WTC11 (cell line): Measurements from ENCODE around the gene FCHO1. TPM values are rescaled to one million over a fixed set of nuclear protein-coding genes. Genes with fewer than 3 reads are reported as not detected.

Experiments used
- ATAC-seq: fragments of 200-7000 bp; cut with Tn5 transposase; 2 replicates; pipeline ENCODE4 v1.10.0; 2021; ENCODE audit warnings: mild to moderate bottlenecking, moderate library complexity
- CTCF ChIA-PET: fragments of 300-600 bp; sonication (Branson Sonifier 250); formaldehyde crosslinking; loops from one replicate; lab custom pipeline; 2021; ENCODE audit warnings: antibody characterized with exemption; lab: Charles Lee
- POLR2A ChIA-PET: fragments of 350-600 bp; sonication (Branson Sonifier 250); formaldehyde crosslinking; loops from one replicate; lab custom pipeline; 2021; ENCODE audit warnings: antibody characterized with exemption; lab: Charles Lee
- DNase-seq: peaks from one replicate; pipeline ENCODE4 v3.0.0; 2021; ENCODE audit warnings: low spot score
- H3K27ac Mint-ChIP-seq: 2 replicates; pipeline ENCODE4 v1.8.0; 2021; ENCODE audit warnings: mixed read lengths
- H3K27me3 Mint-ChIP-seq: 2 replicates; pipeline ENCODE4 v1.8.0; 2021; ENCODE audit warnings: low read depth, mild to moderate bottlenecking, moderate library complexity, mixed read lengths
- H3K36me3 Mint-ChIP-seq: 2 replicates; pipeline ENCODE4 v1.8.0; 2021; ENCODE audit warnings: mixed read lengths
- H3K4me1 Mint-ChIP-seq: 2 replicates; pipeline ENCODE4 v1.8.0; 2022; ENCODE audit warnings: mixed read lengths
- H3K4me3 Mint-ChIP-seq: 2 replicates; pipeline ENCODE4 v1.8.0; 2021; ENCODE audit warnings: mild to moderate bottlenecking, moderate library complexity, mixed read lengths
- H3K9me3 Mint-ChIP-seq: 2 replicates; pipeline ENCODE4 v1.8.0; 2021; ENCODE audit warnings: mixed read lengths
- AR ChIP-seq: fragments of 250-450 bp; sonication (Bioruptor Pico); IDR thresholded peaks from 2 replicates; pipeline ENCODE4 v1.9.0; 2021; ENCODE audit warnings: mild to moderate bottlenecking
- IRF2 ChIP-seq: sonication (generic); formaldehyde crosslinking; IDR thresholded peaks from 2 replicates; pipeline ENCODE4 v1.8.0; 2022; ENCODE audit warnings: low read depth, missing genetic modification reagents, borderline replicate concordance
- JAZF1 ChIP-seq: fragments of 250-450 bp; sonication (Bioruptor Pico); IDR thresholded peaks from 2 replicates; pipeline ENCODE4 v1.9.0; 2021; ENCODE audit warnings: moderate library complexity, mild to moderate bottlenecking, inconsistent platforms
- MYBL2 ChIP-seq: sonication (generic); formaldehyde crosslinking; IDR thresholded peaks from 2 replicates; pipeline ENCODE4 v1.8.1; 2023; ENCODE audit warnings: mild to moderate bottlenecking, moderate library complexity, missing genetic modification reagents
- NFE2L1 ChIP-seq: sonication (generic); formaldehyde crosslinking; IDR thresholded peaks from 2 replicates; pipeline ENCODE4 v1.8.1; 2023; ENCODE audit warnings: missing genetic modification reagents
- NR1H2 ChIP-seq: sonication (generic); formaldehyde crosslinking; IDR thresholded peaks from 2 replicates; pipeline ENCODE4 v1.9.0; 2021; ENCODE audit warnings: mild to moderate bottlenecking, moderate library complexity, missing genetic modification reagents
- NR3C1 ChIP-seq: sonication (generic); formaldehyde crosslinking; conservative IDR thresholded peaks from 2 replicates; pipeline ENCODE4 v1.8.1; 2023; ENCODE audit warnings: low read depth, mild to moderate bottlenecking, missing genetic modification reagents
- PRRX2 ChIP-seq: fragments of 250-450 bp; sonication (Bioruptor Pico); IDR thresholded peaks from 2 replicates; pipeline ENCODE4 v1.8.0; 2021; ENCODE audit warnings: mild to moderate bottlenecking
- RORB ChIP-seq: fragments of 250-450 bp; sonication (Bioruptor Pico); IDR thresholded peaks from 2 replicates; pipeline ENCODE4 v1.9.0; 2021; ENCODE audit warnings: mild to moderate bottlenecking
- SMAD4 ChIP-seq: sonication (generic); formaldehyde crosslinking; IDR thresholded peaks from 2 replicates; pipeline ENCODE4 v1.8.0; 2022; ENCODE audit warnings: mild to moderate bottlenecking, missing genetic modification reagents
- SP1 ChIP-seq: sonication (generic); formaldehyde crosslinking; conservative IDR thresholded peaks from 2 replicates; pipeline ENCODE4 v1.8.1; 2022; ENCODE audit warnings: missing genetic modification reagents
- STAT6 ChIP-seq: sonication (generic); formaldehyde crosslinking; conservative IDR thresholded peaks from 2 replicates; pipeline ENCODE4 v1.8.1; 2023; ENCODE audit warnings: mild to moderate bottlenecking, low read depth, missing genetic modification reagents, moderate library complexity
- TCF7 ChIP-seq: sonication (generic); formaldehyde crosslinking; IDR thresholded peaks from 2 replicates; pipeline ENCODE4 v1.8.0; 2022; ENCODE audit warnings: mild to moderate bottlenecking, low read depth, missing genetic modification reagents, moderate library complexity
- TP53 ChIP-seq: sonication (generic); formaldehyde crosslinking; IDR thresholded peaks from 2 replicates; pipeline ENCODE4 v1.8.1; 2023; ENCODE audit warnings: mild to moderate bottlenecking, missing genetic modification reagents
- USF1 ChIP-seq: sonication (generic); formaldehyde crosslinking; IDR thresholded peaks from 2 replicates; pipeline ENCODE4 v1.8.0; 2022; ENCODE audit warnings: mild to moderate bottlenecking, missing genetic modification reagents
- ZNF138 ChIP-seq: sonication (generic); formaldehyde crosslinking; conservative IDR thresholded peaks from 2 replicates; pipeline ENCODE4 v1.8.1; 2022; ENCODE audit warnings: mild to moderate bottlenecking, moderate library complexity, missing genetic modification reagents
- ZNF219 ChIP-seq: sonication (generic); formaldehyde crosslinking; IDR thresholded peaks from 2 replicates; pipeline ENCODE4 v1.8.0; 2023; ENCODE audit warnings: missing genetic modification reagents, mild to moderate bottlenecking, borderline replicate concordance
- ZNF317 ChIP-seq: sonication (generic); formaldehyde crosslinking; IDR thresholded peaks from 2 replicates; pipeline ENCODE4 v1.8.1; 2023; ENCODE audit warnings: low read depth, mild to moderate bottlenecking, moderate library complexity, missing genetic modification reagents, borderline replicate concordance
- ZNF671 ChIP-seq: fragments of 250-450 bp; sonication (Bioruptor Pico); IDR thresholded peaks from 2 replicates; pipeline ENCODE4 v1.8.0; 2021; ENCODE audit warnings: mild to moderate bottlenecking
- total RNA-seq: library from RNA; stranded (reverse); gene quantifications from 3 replicates; pipeline ENCODE4 v1.2.3, GENCODE V29; 2021
- TF ChIP-seq, protein P1 (sequence below): fragments of 250-450 bp; sonication (Bioruptor Pico); IDR thresholded peaks from 2 replicates; pipeline ENCODE4 v2.1.2; 2022; ENCODE audit warnings: mild to moderate bottlenecking, moderate library complexity

FCHO1 gene
- total RNA-seq, 1 experiment from 2014 or later = 26.8 TPM

- TF ChIP-seq RORB (CRISPR knock-in tag) (no peak), NR3C1 (CRISPR knock-in tag) (no peak), SMAD4 (CRISPR knock-in tag) (no peak), ZNF219 (CRISPR knock-in tag) (no peak)
Observed at GRCh38 chr19:17755977-17756670, 4.8 kb downstream of the FCHO1 start (continued).

- H3K9me3 Mint-ChIP-seq = no peaks in the 10 kb centered on the region
Observed at GRCh38 chr19:17757125-17757524, 5.8 kb downstream of the FCHO1 start.

More at GRCh38 chr19:17757125-17757524, 5.8 kb downstream of the FCHO1 start:
- ChIA-PET CTCF (no interaction called here), POLR2A (no interaction called here)
- ATAC-seq = no peak
- Mint-ChIP-seq H3K4me1 (peaks cover 21% of the 10 kb centered on the region), H3K27ac (no peak overlapping the region), H3K4me3 (no peak overlapping the region), H3K36me3 (peaks cover 2% of the 10 kb centered on the region; the same call in 1 of the 2 replicates), H3K27me3 (no peaks in the 10 kb centered on the region; the same call in 1 of the 2 replicates)
- no peak for DNase-seq
- TF ChIP-seq ZNF317 (CRISPR knock-in tag) = no peak
- TF ChIP-seq, protein P1, sequence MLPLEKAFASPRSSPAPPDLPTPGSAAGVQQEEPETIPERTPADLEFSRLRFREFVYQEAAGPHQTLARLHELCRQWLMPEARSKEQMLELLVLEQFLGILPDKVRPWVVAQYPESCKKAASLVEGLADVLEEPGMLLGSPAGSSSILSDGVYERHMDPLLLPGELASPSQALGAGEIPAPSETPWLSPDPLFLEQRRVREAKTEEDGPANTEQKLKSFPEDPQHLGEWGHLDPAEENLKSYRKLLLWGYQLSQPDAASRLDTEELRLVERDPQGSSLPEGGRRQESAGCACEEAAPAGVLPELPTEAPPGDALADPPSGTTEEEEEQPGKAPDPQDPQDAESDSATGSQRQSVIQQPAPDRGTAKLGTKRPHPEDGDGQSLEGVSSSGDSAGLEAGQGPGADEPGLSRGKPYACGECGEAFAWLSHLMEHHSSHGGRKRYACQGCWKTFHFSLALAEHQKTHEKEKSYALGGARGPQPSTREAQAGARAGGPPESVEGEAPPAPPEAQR = no peak
- no peak for TF ChIP-seq MYBL2 (CRISPR knock-in tag)
- TF ChIP-seq IRF2 = no peak
- TF ChIP-seq TCF7 (CRISPR knock-in tag) = no peak
- no peak for TF ChIP-seq PRRX2 (CRISPR knock-in tag)
- no peak for TF ChIP-seq USF1 (CRISPR knock-in tag)
- no peak for TF ChIP-seq ZNF671 (CRISPR knock-in tag)
- no peak for TF ChIP-seq TP53 (CRISPR knock-in tag)
- TF ChIP-seq SP1 (CRISPR knock-in tag) = no peak
- no peak for TF ChIP-seq ZNF138
- no peak for TF ChIP-seq NR1H2 (CRISPR knock-in tag)
- no peak for TF ChIP-seq JAZF1
- TF ChIP-seq STAT6 (CRISPR knock-in tag) = no peak
- no peak for TF ChIP-seq NFE2L1
- no peak for TF ChIP-seq AR
